ENCODE results near the gene RPTOR.

DNA sequence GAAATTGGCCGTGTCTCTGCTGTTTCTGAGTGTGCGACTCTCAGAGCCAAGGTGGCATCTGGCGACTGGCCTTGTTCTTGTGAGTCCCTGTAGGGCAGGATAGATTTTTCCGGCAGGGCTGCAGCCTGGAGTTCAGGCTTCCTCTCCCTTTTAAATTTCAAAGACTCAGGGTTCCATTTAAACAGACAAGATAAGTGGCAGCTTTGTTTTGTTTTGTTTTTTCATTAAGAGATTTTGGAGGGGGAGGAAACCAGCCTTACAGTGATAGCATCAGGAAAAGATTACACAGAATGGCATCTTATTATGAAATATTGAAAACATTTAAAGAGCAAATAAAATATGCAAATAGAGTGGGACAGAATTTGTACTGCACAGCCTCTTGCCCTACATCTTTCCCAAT is 151.3 kb downstream of the RPTOR start:
- TF ChIP-seq, protein P1, sequence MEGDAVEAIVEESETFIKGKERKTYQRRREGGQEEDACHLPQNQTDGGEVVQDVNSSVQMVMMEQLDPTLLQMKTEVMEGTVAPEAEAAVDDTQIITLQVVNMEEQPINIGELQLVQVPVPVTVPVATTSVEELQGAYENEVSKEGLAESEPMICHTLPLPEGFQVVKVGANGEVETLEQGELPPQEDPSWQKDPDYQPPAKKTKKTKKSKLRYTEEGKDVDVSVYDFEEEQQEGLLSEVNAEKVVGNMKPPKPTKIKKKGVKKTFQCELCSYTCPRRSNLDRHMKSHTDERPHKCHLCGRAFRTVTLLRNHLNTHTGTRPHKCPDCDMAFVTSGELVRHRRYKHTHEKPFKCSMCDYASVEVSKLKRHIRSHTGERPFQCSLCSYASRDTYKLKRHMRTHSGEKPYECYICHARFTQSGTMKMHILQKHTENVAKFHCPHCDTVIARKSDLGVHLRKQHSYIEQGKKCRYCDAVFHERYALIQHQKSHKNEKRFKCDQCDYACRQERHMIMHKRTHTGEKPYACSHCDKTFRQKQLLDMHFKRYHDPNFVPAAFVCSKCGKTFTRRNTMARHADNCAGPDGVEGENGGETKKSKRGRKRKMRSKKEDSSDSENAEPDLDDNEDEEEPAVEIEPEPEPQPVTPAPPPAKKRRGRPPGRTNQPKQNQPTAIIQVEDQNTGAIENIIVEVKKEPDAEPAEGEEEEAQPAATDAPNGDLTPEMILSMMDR (IDR thresholded peaks at IDR 0.05; ENCODE audit: low read depth, low read length): no peak
- no peak for TF ChIP-seq EZH2phosphoT487 (IDR thresholded peaks at IDR 0.05; ENCODE audit: low read depth)
